Upper lobe of right lung (tissue), 1 donor: ENCODE measurements around the gene ZDHHC12. TPM values are rescaled to one million over a fixed set of nuclear protein-coding genes. Genes with fewer than 3 reads are reported as not detected.

Experiments
- ATAC-seq: fragments of 200-7000 bp; cut with Tn5 transposase; one replicate; pipeline ENCODE4 v1.9.1; 2020; ENCODE audit warnings: mild to moderate bottlenecking, moderate library complexity
- DNase-seq: peaks from one replicate; pipeline ENCODE4 v3.0.0-alpha.2; 2020
- H3K27ac ChIP-seq: fragments of 200-600 bp; one replicate; pipeline ENCODE4 v1.8.0; 2022
- H3K27me3 ChIP-seq: fragments of 200-600 bp; one replicate; pipeline ENCODE4 v1.8.0; 2022; ENCODE audit warnings: mild to moderate bottlenecking
- H3K36me3 ChIP-seq: fragments of 200-600 bp; one replicate; pipeline ENCODE4 v1.8.0; 2022
- H3K4me1 ChIP-seq: fragments of 200-600 bp; one replicate; pipeline ENCODE4 v1.8.0; 2022
- H3K4me3 ChIP-seq: fragments of 200-600 bp; one replicate; pipeline ENCODE4 v1.8.0; 2022; ENCODE audit warnings: mild to moderate bottlenecking
- H3K9me3 ChIP-seq: fragments of 200-600 bp; one replicate; pipeline ENCODE4 v1.8.0; 2022
- intact Hi-C: fragments of 100-400 bp; cut with DNase I; formaldehyde crosslinking; loops from one replicate; pipeline ENCODE4 v1.11.0; 2022
- total RNA-seq: library from RNA; stranded (reverse); fragmentation: NEBNext Ultra II Directional; extraction: Animal tissue kit (Norgen Biotek cat#: 25700); gene quantifications from one replicate; pipeline ENCODE4 v1.2.1, GENCODE V29; 2021
- TF ChIP-seq, protein P1 (sequence below): fragments of 200-600 bp; IDR thresholded peaks from one replicate; pipeline ENCODE4 v1.8.0; 2022; ENCODE audit warnings: antibody characterized with exemption
- donor health status: DM: no; HTN: yes; CAD: no; lungs with severe emphysema.

Gene ZDHHC12
- total RNA-seq, 1 donor from 2014 or later: 28.2 TPM

DNA sequence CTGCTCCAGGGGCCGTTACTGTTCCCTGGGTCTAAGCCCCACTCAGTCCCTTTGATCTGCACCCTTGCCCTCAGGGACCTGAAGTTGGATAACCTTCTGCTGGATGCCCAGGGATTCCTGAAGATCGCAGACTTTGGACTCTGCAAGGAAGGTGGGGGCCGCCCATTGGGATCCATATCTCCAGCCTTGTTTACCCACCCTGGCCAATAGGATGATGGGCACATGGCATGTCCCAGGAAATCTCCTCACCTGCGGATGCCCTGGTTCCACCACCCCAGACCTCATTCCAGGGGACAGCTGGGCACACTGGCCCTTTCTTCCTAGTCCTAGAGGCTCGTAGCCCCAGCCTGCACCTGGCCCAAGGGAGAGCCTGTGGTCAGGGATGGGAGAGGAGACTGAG lies 5.5 kb downstream of the ZDHHC12 start:
- TF ChIP-seq, protein P1, sequence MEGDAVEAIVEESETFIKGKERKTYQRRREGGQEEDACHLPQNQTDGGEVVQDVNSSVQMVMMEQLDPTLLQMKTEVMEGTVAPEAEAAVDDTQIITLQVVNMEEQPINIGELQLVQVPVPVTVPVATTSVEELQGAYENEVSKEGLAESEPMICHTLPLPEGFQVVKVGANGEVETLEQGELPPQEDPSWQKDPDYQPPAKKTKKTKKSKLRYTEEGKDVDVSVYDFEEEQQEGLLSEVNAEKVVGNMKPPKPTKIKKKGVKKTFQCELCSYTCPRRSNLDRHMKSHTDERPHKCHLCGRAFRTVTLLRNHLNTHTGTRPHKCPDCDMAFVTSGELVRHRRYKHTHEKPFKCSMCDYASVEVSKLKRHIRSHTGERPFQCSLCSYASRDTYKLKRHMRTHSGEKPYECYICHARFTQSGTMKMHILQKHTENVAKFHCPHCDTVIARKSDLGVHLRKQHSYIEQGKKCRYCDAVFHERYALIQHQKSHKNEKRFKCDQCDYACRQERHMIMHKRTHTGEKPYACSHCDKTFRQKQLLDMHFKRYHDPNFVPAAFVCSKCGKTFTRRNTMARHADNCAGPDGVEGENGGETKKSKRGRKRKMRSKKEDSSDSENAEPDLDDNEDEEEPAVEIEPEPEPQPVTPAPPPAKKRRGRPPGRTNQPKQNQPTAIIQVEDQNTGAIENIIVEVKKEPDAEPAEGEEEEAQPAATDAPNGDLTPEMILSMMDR: no peak
- no peak for ATAC-seq
- H3K36me3 ChIP-seq: peaks cover 4% of the 10 kb centered on the region
- no peak for DNase-seq
- H3K9me3 ChIP-seq: no peaks in the 10 kb centered on the region
- no peaks in the 10 kb centered on the region for H3K4me1 ChIP-seq
- H3K4me3 ChIP-seq: no peak overlapping the region
- H3K27me3 ChIP-seq: no peaks in the 10 kb centered on the region
- intact Hi-C loops: no loop called here
- H3K27ac ChIP-seq: no peak overlapping the region

- ATAC-seq (no peak), DNase-seq (no peak)
- Histone ChIP-seq H3K36me3 (peaks cover 4% of the 10 kb centered on the region), H3K4me3 (no peak overlapping the region), H3K27ac (no peak overlapping the region), H3K9me3 (no peaks in the 10 kb centered on the region), H3K4me1 (no peaks in the 10 kb centered on the region), H3K27me3 (no peaks in the 10 kb centered on the region)
- TF ChIP-seq, protein P1: no peak
- intact Hi-C loops: no loop called here
These were observed 5.9 kb downstream of the ZDHHC12 start for GRCh38 chr9:128718047-128718446.

GRCh38 chr9:128716581-128717254 lies 7.2 kb downstream of the ZDHHC12 start:
- Histone ChIP-seq H3K4me1 (no peaks in the 10 kb centered on the region), H3K9me3 (no peaks in the 10 kb centered on the region), H3K36me3 (peaks cover 4% of the 10 kb centered on the region), H3K27ac (no peak overlapping the region), H3K27me3 (no peaks in the 10 kb centered on the region), H3K4me3 (no peak overlapping the region)
- no peak for ATAC-seq
- intact Hi-C loops: no loop called here
- peak; percentile 41 for DNase-seq
- TF ChIP-seq, protein P1: no peak

DNA sequence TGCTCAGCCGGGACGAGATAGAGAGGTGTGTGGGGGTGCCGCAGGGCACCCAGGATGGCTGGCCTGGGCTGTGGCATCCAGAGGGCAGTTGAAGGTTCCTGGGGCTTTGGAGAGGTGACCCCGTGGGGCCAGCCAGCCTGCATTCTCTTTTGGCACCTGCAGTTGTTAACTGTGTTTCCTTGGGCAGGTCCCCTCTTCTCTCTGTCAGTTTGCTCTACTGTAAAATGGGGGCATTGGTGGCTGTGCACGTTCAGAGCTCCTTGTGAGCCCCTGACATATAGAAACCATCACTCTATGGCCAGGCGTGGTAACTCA lies 8.5 kb downstream of the ZDHHC12 start:
- Histone ChIP-seq H3K27me3 (no peaks in the 10 kb centered on the region), H3K4me3 (no peak overlapping the region), H3K4me1 (no peaks in the 10 kb centered on the region), H3K27ac (no peak overlapping the region), H3K9me3 (no peaks in the 10 kb centered on the region), H3K36me3 (no peaks in the 10 kb centered on the region)
- TF ChIP-seq, protein P1: no peak
- ATAC-seq (no peak), DNase-seq (no peak)
- intact Hi-C loops: no loop called here

DNA sequence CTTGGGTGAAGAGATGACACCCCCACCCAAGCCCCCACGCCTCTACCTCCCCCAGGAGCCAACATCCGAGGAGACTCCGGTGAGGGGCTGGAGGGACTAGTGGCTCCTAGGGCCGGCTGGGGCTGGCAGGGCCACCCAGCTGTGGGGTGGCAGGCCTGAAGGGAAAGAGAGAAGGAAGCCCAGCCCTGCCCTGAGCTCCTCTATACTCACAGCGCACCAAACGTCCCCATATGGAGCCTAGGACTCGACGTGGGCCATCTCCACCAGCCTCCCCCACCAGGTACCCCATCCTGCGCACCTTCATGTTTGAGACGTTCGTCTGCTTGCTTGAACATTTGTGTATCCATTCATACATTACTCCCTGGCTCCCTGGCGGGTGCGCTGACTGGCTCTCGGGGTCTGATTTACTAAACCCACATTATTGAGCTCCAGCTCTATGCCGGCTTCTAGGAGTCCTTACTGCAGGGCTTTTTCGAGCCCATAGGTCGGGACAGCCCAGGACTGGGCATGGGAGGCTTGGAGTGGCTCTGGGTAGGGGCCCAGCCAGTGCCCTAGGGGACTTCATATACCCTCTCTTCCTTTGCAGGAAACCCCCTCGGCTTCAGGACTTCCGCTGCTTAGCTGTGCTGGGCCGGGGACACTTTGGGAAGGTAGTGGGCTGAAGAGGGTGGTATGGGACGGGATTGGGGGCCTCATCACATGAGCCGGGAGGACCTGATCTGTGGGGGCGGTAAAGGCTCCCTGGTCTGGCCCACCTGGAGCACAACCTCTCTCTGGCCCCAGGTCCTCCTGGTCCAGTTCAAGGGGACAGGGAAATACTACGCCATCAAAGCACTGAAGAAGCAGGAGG lies 9.1 kb downstream of the ZDHHC12 start:
- intact Hi-C loops: no loop called here
- H3K9me3 ChIP-seq: no peaks in the 10 kb centered on the region
- peak; percentile 51 for DNase-seq
- TF ChIP-seq, protein P1: no peak
- no peak for ATAC-seq
- no peaks in the 10 kb centered on the region for H3K4me1 ChIP-seq
- H3K4me3 ChIP-seq: no peak overlapping the region
- no peaks in the 10 kb centered on the region for H3K27me3 ChIP-seq
- no peaks in the 10 kb centered on the region for H3K36me3 ChIP-seq
- H3K27ac ChIP-seq: no peak overlapping the region
